DND-41 (cell line): ENCODE measurements around the gene C12orf57.

ENCODE experiments used
- ATAC-seq: fragments of 200-7000 bp; cut with Tn5 transposase; 3 replicates; pipeline ENCODE4 v1.9.1; 2021; ENCODE audit warnings: low read depth; ENCODE audit not compliant: insufficient read depth
- DNase-seq: peaks from one replicate; pipeline ENCODE4 v3.0.0-alpha.2; 2020
- H2AFZ ChIP-seq: 2 replicates; pipeline ENCODE4 v1.6.0; 2012; ENCODE audit warnings: low read depth, low read length
- H3K27ac ChIP-seq: 2 replicates; pipeline ENCODE4 v1.5.1; 2012; ENCODE audit warnings: low read length, inconsistent platforms
- H3K27me3 ChIP-seq: fragments of 200-600 bp; sonication (generic); 2 replicates; pipeline ENCODE4 v1.6.0; 2012; ENCODE audit warnings: low read length, mild to moderate bottlenecking, inconsistent platforms; ENCODE audit not compliant: insufficient read depth, poor library complexity
- H3K36me3 ChIP-seq: 2 replicates; pipeline ENCODE4 v1.5.1; 2012; ENCODE audit warnings: low read length, inconsistent platforms; ENCODE audit not compliant: insufficient read depth
- H3K4me1 ChIP-seq: 2 replicates; pipeline ENCODE4 v1.5.1; 2012; ENCODE audit warnings: mild to moderate bottlenecking, low read length; ENCODE audit not compliant: insufficient read depth
- H3K4me2 ChIP-seq: 2 replicates; pipeline ENCODE4 v1.6.0; 2012; ENCODE audit warnings: mild to moderate bottlenecking, moderate library complexity, low read length, inconsistent platforms; ENCODE audit not compliant: insufficient read depth
- H3K4me3 ChIP-seq, 2 experiments: fragments of 200-600 bp in 1 of 2; shearing (Covaris generic) in 1 of 2; 2 replicates each; pipeline ENCODE4 v1.5.1; 2012 to 2016; ENCODE audit warnings: inconsistent platforms in 2 of 2, low read length in 2 of 2, mild to moderate bottlenecking in 2 of 2, low read depth in 1 of 2, moderate library complexity in 1 of 2
- H3K79me2 ChIP-seq: 2 replicates; pipeline ENCODE4 v1.6.0; 2012; ENCODE audit warnings: low read length, inconsistent platforms; ENCODE audit not compliant: insufficient read depth
- H3K9ac ChIP-seq: 2 replicates; pipeline ENCODE4 v1.6.0; 2012; ENCODE audit warnings: low read depth, mild to moderate bottlenecking, inconsistent platforms, low read length, moderate library complexity
- H3K9me3 ChIP-seq: 2 replicates; pipeline ENCODE4 v1.5.1; 2012; ENCODE audit warnings: low read length, moderate library complexity, mild to moderate bottlenecking, inconsistent platforms; ENCODE audit not compliant: insufficient read depth, severe bottlenecking
- H4K20me1 ChIP-seq: 2 replicates; pipeline ENCODE4 v1.6.0; 2012; ENCODE audit warnings: low read length; ENCODE audit not compliant: insufficient read depth
- CTCF ChIP-seq: IDR thresholded peaks from 2 replicates; pipeline ENCODE4 v1.5.1; 2012; ENCODE audit warnings: borderline replicate concordance, low read length, moderate library complexity, mild to moderate bottlenecking; ENCODE audit not compliant: poor library complexity, severe bottlenecking; ENCODE audit errors: extremely low read depth
- EZH2 ChIP-seq: IDR thresholded peaks from 3 replicates; pipeline ENCODE4 v1.6.1; 2012; ENCODE audit warnings: borderline replicate concordance, low read depth, mild to moderate bottlenecking, moderate library complexity, low read length, inconsistent platforms; ENCODE audit not compliant: severe bottlenecking

The C12orf57 gene

GRCh38 chr12:6945613-6946012, 1.8 kb downstream of the C12orf57 start:
- no peak for ATAC-seq

GRCh38 chr12:6946033-6946919, 2.5 kb downstream of the C12orf57 start:
- Histone ChIP-seq H3K79me2 (peaks cover 11% of the 10 kb centered on the region), H3K9ac (peak overlapping the region; percentile 8; the same call in 1 of the 2 replicates), H4K20me1 (no peaks in the 10 kb centered on the region), H3K27me3 (no peaks in the 10 kb centered on the region), H3K4me1 (peaks cover 47% of the 10 kb centered on the region), H3K9me3 (no peaks in the 10 kb centered on the region), H3K4me3 (no peak overlapping the region), H3K36me3 (peaks cover 27% of the 10 kb centered on the region), H3K4me2 (peak overlapping the region; percentile 94; the same call in 1 of the 2 replicates), H3K27ac (peak overlapping the region; percentile 99; the same call in 1 of the 2 replicates), H2AFZ (no peak overlapping the region)
- no peak for ATAC-seq
- no peak for DNase-seq
- no peak for TF ChIP-seq EZH2
- TF ChIP-seq CTCF = no peak

More at GRCh38 chr12:6945613-6946012, 1.8 kb downstream of the C12orf57 start:
- H3K79me2 ChIP-seq = peaks cover 11% of the 10 kb centered on the region
- H3K9ac ChIP-seq = peak overlapping the region; percentile 93
- peak overlapping the region; percentile 94 for H3K4me2 ChIP-seq
- TF ChIP-seq CTCF (no peak), EZH2 (no peak)
- peaks cover 33% of the 10 kb centered on the region for H3K36me3 ChIP-seq
- peak overlapping the region in 1 of 2 experiments; percentile 88; a peak in 2 of 4 replicates for H3K4me3 ChIP-seq
- H4K20me1 ChIP-seq = no peaks in the 10 kb centered on the region
- no peaks in the 10 kb centered on the region for H3K9me3 ChIP-seq
- H3K27ac ChIP-seq = peak overlapping the region; percentile 99
- no peak overlapping the region for H2AFZ ChIP-seq
- no peaks in the 10 kb centered on the region for H3K27me3 ChIP-seq
- no peak for DNase-seq
- peaks cover 41% of the 10 kb centered on the region for H3K4me1 ChIP-seq

GRCh38 chr12:6946920-6947374, 3.1 kb downstream of the C12orf57 start:
- no peak for ATAC-seq
- Histone ChIP-seq H4K20me1 (no peaks in the 10 kb centered on the region), H3K4me1 (peaks cover 54% of the 10 kb centered on the region), H2AFZ (no peak overlapping the region), H3K4me2 (no peak overlapping the region), H3K27me3 (no peaks in the 10 kb centered on the region), H3K9ac (no peak overlapping the region), H3K36me3 (peaks cover 21% of the 10 kb centered on the region), H3K27ac (no peak overlapping the region), H3K9me3 (no peaks in the 10 kb centered on the region), H3K4me3 (no peak overlapping the region), H3K79me2 (peaks cover 11% of the 10 kb centered on the region)
- no peak for DNase-seq
- TF ChIP-seq CTCF (no peak), EZH2 (no peak)
